ENCODE data around the gene GDAP1L1. TPM values are rescaled to one million over a fixed set of nuclear protein-coding genes. Genes with fewer than 3 reads are reported as not detected.
"Not testable (repeated sequence)": the region's sequence is repeated elsewhere in the genome, so short reads cannot be mapped to it uniquely, and the experiment has no call there.

The GDAP1L1 gene
- total RNA-seq, 1 experiment from 2014 or later, result 0.08 TPM

- no peak for DNase-seq (ENCODE audit: low spot score)
Observed at GRCh38 chr20:44254073-44254472, 7.0 kb downstream of the GDAP1L1 start.

GRCh38 chr20:44255942-44256341 is 8.8 kb downstream of the GDAP1L1 start:
- no peak for DNase-seq (ENCODE audit: low spot score)

GRCh38 chr20:44256961-44257360 is 9.9 kb downstream of the GDAP1L1 start:
- DNase-seq (ENCODE audit: low spot score), result no peak

- no peak for DNase-seq (ENCODE audit: low spot score)
Observed at GRCh38 chr20:44258226-44258890, 11.2 kb downstream of the GDAP1L1 start.

- no peak for DNase-seq (ENCODE audit: low spot score)
Observed at GRCh38 chr20:44264287-44264686, 17.2 kb downstream of the GDAP1L1 start.

GRCh38 chr20:44268802-44269201 is 21.7 kb downstream of the GDAP1L1 start:
- DNase-seq (ENCODE audit: low spot score), result no peak

- DNase-seq (ENCODE audit: low spot score), result no peak
Observed at GRCh38 chr20:44271915-44272663, 25.0 kb downstream of the GDAP1L1 start.

- DNase-seq (ENCODE audit: low spot score), result no peak
Observed at GRCh38 chr20:44273231-44274215, 26.4 kb downstream of the GDAP1L1 start.

- no peak for DNase-seq (ENCODE audit: low spot score)
Observed at GRCh38 chr20:44274303-44275017, 27.4 kb downstream of the GDAP1L1 start.

- peak; percentile 13 for DNase-seq (ENCODE audit: low spot score)
Observed at GRCh38 chr20:44279228-44279627, 32.1 kb downstream of the GDAP1L1 start.

GRCh38 chr20:44280387-44280786 is 33.3 kb downstream of the GDAP1L1 start:
- no peak for DNase-seq (ENCODE audit: low spot score)

- DNase-seq (ENCODE audit: low spot score), result no peak
Observed at GRCh38 chr20:44282192-44282591, 35.1 kb downstream of the GDAP1L1 start.

GRCh38 chr20:44284032-44284431 is 36.9 kb downstream of the GDAP1L1 start:
- no peak for DNase-seq (ENCODE audit: low spot score)

- no peak for DNase-seq (ENCODE audit: low spot score)
Observed at GRCh38 chr20:44287272-44288097, 40.4 kb downstream of the GDAP1L1 start.

GRCh38 chr20:44288252-44288651 is 41.1 kb downstream of the GDAP1L1 start:
- no peak for DNase-seq (ENCODE audit: low spot score)

GRCh38 chr20:44291754-44292153 is 44.6 kb downstream of the GDAP1L1 start:
- no peak for DNase-seq (ENCODE audit: low spot score)

GRCh38 chr20:44296011-44296410 is 48.9 kb downstream of the GDAP1L1 start:
- no peak for DNase-seq (ENCODE audit: low spot score)

GRCh38 chr20:44297721-44298120 is 50.6 kb downstream of the GDAP1L1 start:
- DNase-seq (ENCODE audit: low spot score), result no peak

- not testable (repeated sequence) for DNase-seq (ENCODE audit: low spot score)
Observed at GRCh38 chr20:44299011-44299535, 52.0 kb downstream of the GDAP1L1 start.

- DNase-seq (ENCODE audit: low spot score), result no peak
Observed at GRCh38 chr20:44301285-44301684, 54.2 kb downstream of the GDAP1L1 start.
